H9 (cell line): Measurements from ENCODE around the gene GLS. TPM values are rescaled to one million over a fixed set of nuclear protein-coding genes. Genes with fewer than 3 reads are reported as not detected.

Source experiments
- DNase-seq: peaks from one replicate; pipeline ENCODE4 v3.0.0-alpha.2; 2017
- H2AFZ ChIP-seq: one replicate; pipeline ENCODE4 v1.6.1; 2013; ENCODE audit warnings: mild to moderate bottlenecking, low read length, control low read depth, moderate library complexity
- H2AK5ac ChIP-seq: 2 replicates; pipeline ENCODE4 v1.6.1; 2013; ENCODE audit warnings: low read length, control low read depth, mixed read lengths; ENCODE audit not compliant: insufficient read length
- H2BK120ac ChIP-seq: one replicate; pipeline ENCODE4 v1.6.1; 2013; ENCODE audit warnings: low read depth, mild to moderate bottlenecking, low read length, control low read depth, inconsistent platforms; ENCODE audit not compliant: poor library complexity, severe bottlenecking
- H2BK12ac ChIP-seq: 2 replicates; pipeline ENCODE4 v1.6.1; 2013; ENCODE audit warnings: low read length, control low read depth, mixed read lengths, low read depth; ENCODE audit not compliant: insufficient read length
- H2BK15ac ChIP-seq: 2 replicates; pipeline ENCODE4 v1.6.1; 2013; ENCODE audit warnings: low read depth, low read length, control low read depth
- H2BK20ac ChIP-seq: one replicate; pipeline ENCODE4 v1.6.1; 2013; ENCODE audit warnings: low read depth, mild to moderate bottlenecking, low read length, control low read depth, inconsistent platforms; ENCODE audit not compliant: poor library complexity, severe bottlenecking
- H2BK5ac ChIP-seq: 2 replicates; pipeline ENCODE4 v1.6.1; 2013; ENCODE audit warnings: low read length, control low read depth, mixed read lengths; ENCODE audit not compliant: insufficient read length
- H3K14ac ChIP-seq: 2 replicates; pipeline ENCODE4 v1.6.1; 2013; ENCODE audit warnings: low read length, control low read depth; ENCODE audit not compliant: insufficient read depth
- H3K18ac ChIP-seq: 2 replicates; pipeline ENCODE4 v1.6.1; 2013; ENCODE audit warnings: low read depth, mild to moderate bottlenecking, mixed read lengths, low read length, control low read depth; ENCODE audit not compliant: insufficient read length
- H3K23ac ChIP-seq: 2 replicates; pipeline ENCODE4 v1.6.1; 2013; ENCODE audit warnings: low read length, control low read depth, mixed read lengths, low read depth; ENCODE audit not compliant: insufficient read length
- H3K23me2 ChIP-seq: 2 replicates; pipeline ENCODE4 v1.6.1; 2013; ENCODE audit warnings: low read depth, mild to moderate bottlenecking, mixed read lengths, low read length, control low read depth; ENCODE audit not compliant: insufficient read length, poor library complexity, severe bottlenecking
- H3K27ac ChIP-seq: 2 replicates; pipeline ENCODE4 v1.5.1; 2013; ENCODE audit warnings: low read length, control low read depth, mixed read lengths, low read depth; ENCODE audit not compliant: insufficient read length
- H3K27me3 ChIP-seq: 2 replicates; pipeline ENCODE4 v1.6.1; 2013; ENCODE audit warnings: low read length, control low read depth, inconsistent platforms; ENCODE audit not compliant: insufficient read depth
- H3K4ac ChIP-seq: 2 replicates; pipeline ENCODE4 v1.6.1; 2013; ENCODE audit warnings: low read depth, mild to moderate bottlenecking, control low read depth, inconsistent platforms, low read length, moderate library complexity
- H3K4me1 ChIP-seq: 2 replicates; pipeline ENCODE4 v1.6.1; 2013; ENCODE audit warnings: low read length, control low read depth, inconsistent platforms; ENCODE audit not compliant: insufficient read depth
- H3K4me2 ChIP-seq: 2 replicates; pipeline ENCODE4 v1.6.1; 2013; ENCODE audit warnings: low read length, control low read depth, mixed read lengths; ENCODE audit not compliant: insufficient read length, insufficient read depth
- H3K56ac ChIP-seq: 2 replicates; pipeline ENCODE4 v1.6.1; 2013; ENCODE audit warnings: low read depth, mild to moderate bottlenecking, mixed read lengths, low read length, control low read depth; ENCODE audit not compliant: insufficient read length
- H3K79me1 ChIP-seq: 2 replicates; pipeline ENCODE4 v1.6.1; 2013; ENCODE audit warnings: low read depth, mild to moderate bottlenecking, moderate library complexity, low read length, control low read depth, inconsistent platforms; ENCODE audit not compliant: insufficient read depth, poor library complexity, severe bottlenecking
- H3K79me2 ChIP-seq: 2 replicates; pipeline ENCODE4 v1.6.1; 2013; ENCODE audit warnings: low read length, control low read depth, inconsistent platforms; ENCODE audit not compliant: insufficient read depth
- H3K9ac ChIP-seq: 2 replicates; pipeline ENCODE4 v1.6.1; 2013; ENCODE audit warnings: low read length, control low read depth, mixed read lengths; ENCODE audit not compliant: insufficient read length; ENCODE audit errors: extremely low read depth
- H3K9me3 ChIP-seq: one replicate; pipeline ENCODE4 v1.6.1; 2013; ENCODE audit warnings: low read depth, low read length, inconsistent platforms; ENCODE audit not compliant: control insufficient read depth
- H3T11ph ChIP-seq: one replicate; pipeline ENCODE4 v1.6.1; 2013; ENCODE audit warnings: mild to moderate bottlenecking, low read length, control low read depth, inconsistent platforms
- H4K20me1 ChIP-seq: one replicate; pipeline ENCODE4 v1.6.1; 2013; ENCODE audit not compliant: control insufficient read depth, insufficient read length, insufficient read depth
- H4K5ac ChIP-seq: 2 replicates; pipeline ENCODE4 v1.6.1; 2013; ENCODE audit warnings: low read depth, mild to moderate bottlenecking, mixed read lengths, low read length, control low read depth; ENCODE audit not compliant: insufficient read length
- H4K8ac ChIP-seq: replicated peaks from 2 replicates; pipeline ENCODE4 v1.6.1; 2013; ENCODE audit warnings: low read length, control low read depth, mixed read lengths, low read depth; ENCODE audit not compliant: insufficient read length
- H4K91ac ChIP-seq: 2 replicates; pipeline ENCODE4 v1.6.1; 2013; ENCODE audit warnings: low read depth, mild to moderate bottlenecking, moderate library complexity, mixed read lengths, low read length, control low read depth; ENCODE audit not compliant: insufficient read length
- H3K27ac Mint-ChIP-seq, 3 experiments: 2 replicates in 2 of 3; 3 replicates in 1 of 3; pipeline ENCODE4 v1.8.0; 2020 to 2021; ENCODE audit warnings: mixed read lengths in 3 of 3, mild to moderate bottlenecking in 1 of 3, moderate library complexity in 1 of 3
- H3K27me3 Mint-ChIP-seq: 2 replicates; pipeline ENCODE4 v1.8.0; 2021; ENCODE audit warnings: low read depth, mild to moderate bottlenecking, moderate library complexity, mixed read lengths
- H3K36me3 Mint-ChIP-seq, 3 experiments: 2 replicates in 2 of 3; 3 replicates in 1 of 3; pipeline ENCODE4 v1.8.0; 2020 to 2021; ENCODE audit warnings: low read depth in 3 of 3, mixed read lengths in 3 of 3; ENCODE audit not compliant: insufficient read depth in 1 of 3
- H3K4me1 Mint-ChIP-seq, 2 experiments: 2 replicates each; pipeline ENCODE4 v1.8.0; 2020; ENCODE audit warnings: mixed read lengths in 2 of 2
- H3K4me3 Mint-ChIP-seq, 2 experiments: 2 replicates in 1 of 2; 3 replicates in 1 of 2; pipeline ENCODE4 v1.8.0; 2020 to 2021; ENCODE audit warnings: mild to moderate bottlenecking in 2 of 2, mixed read lengths in 2 of 2, moderate library complexity in 1 of 2
- H3K9me3 Mint-ChIP-seq, 2 experiments: 2 replicates in 1 of 2; 3 replicates in 1 of 2; pipeline ENCODE4 v1.8.0; 2020; ENCODE audit warnings: mild to moderate bottlenecking in 2 of 2, mixed read lengths in 2 of 2, moderate library complexity in 1 of 2
- CTCF ChIP-seq: fragments of 200-600 bp; sonication (generic); conservative IDR thresholded peaks from 3 replicates; pipeline ENCODE4 v1.8.0; 2021; ENCODE audit warnings: antibody characterized with exemption, mild to moderate bottlenecking
- WGBS: extraction: QIAGEN DNeasy Blood & Tissue Kit; methylation state at CpG from one replicate; pipeline ENCODE4 v1.1.7; 2013; ENCODE audit warnings: missing lambda C conversion rate, low lambda C conversion rate, mixed read lengths; ENCODE audit not compliant: insufficient read length; ENCODE audit errors: extremely low coverage; 5-methylcytosine and 5-hydroxymethylcytosine counted together
- total RNA-seq: library from RNA; stranded (reverse); gene quantifications from 2 replicates; pipeline ENCODE4 v1.2.1, GENCODE V29; 2021

Gene GLS
- total RNA-seq, 1 experiment from 2014 or later: 69.3 TPM

DNA sequence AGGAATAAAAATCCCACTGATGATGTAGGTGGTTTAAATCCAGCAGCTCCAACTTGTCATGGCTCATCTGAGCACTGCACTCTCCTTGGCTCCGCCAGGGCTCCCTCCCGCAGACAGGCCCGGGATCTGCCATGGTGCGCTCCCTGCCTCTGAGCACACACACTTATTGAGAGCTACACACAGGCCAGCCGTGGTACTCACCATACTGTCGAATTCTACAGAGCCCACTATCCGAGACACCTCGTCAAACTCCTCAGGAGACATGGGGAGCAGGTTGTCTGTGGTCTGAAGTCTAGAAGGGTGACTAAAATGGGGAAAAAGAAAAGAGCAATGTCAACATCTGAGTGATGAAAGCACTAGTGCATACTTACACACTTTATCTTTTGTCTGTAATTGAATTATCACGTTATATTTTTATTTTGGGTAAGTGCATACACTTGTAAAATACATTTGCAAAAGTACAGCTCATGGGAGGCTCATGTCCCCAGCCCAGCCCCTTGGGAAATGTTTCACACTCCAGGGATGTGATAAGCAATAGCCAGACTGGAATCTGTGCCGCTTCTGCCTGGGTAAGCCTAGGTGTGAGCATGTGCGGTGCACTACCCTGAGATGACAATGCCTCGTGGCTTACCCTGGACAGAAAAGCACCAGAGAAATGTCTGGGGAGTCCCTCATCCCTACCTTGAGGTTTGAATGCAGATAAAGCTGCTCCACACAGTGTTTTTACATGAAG lies 94.2 kb downstream of the GLS start:
- Histone ChIP-seq H3K79me2 (no peaks in the 10 kb centered on the region), H4K20me1 (no peaks in the 10 kb centered on the region), H3K79me1 (no peaks in the 10 kb centered on the region), H3K27ac (no peak overlapping the region), H4K5ac (no peak overlapping the region), H3K4me1 (no peaks in the 10 kb centered on the region), H4K91ac (no peak overlapping the region), H3K9me3 (no peaks in the 10 kb centered on the region), H2BK20ac (no peak overlapping the region), H3K23ac (no peak overlapping the region), H3K56ac (no peak overlapping the region), H2BK12ac (no peak overlapping the region), H2BK120ac (no peak overlapping the region), H3K27me3 (no peaks in the 10 kb centered on the region), H3K18ac (no peak overlapping the region), H3K23me2 (peaks cover 3% of the 10 kb centered on the region), H2BK15ac (no peak overlapping the region), H3T11ph (no peak overlapping the region), H3K4ac (no peak overlapping the region), H3K9ac (no peak overlapping the region), H2BK5ac (no peak overlapping the region), H2AFZ (no peak overlapping the region), H3K14ac (no peak overlapping the region), H4K8ac (no peak overlapping the region), H3K4me2 (no peak overlapping the region), H2AK5ac (no peak overlapping the region)
- no peak for DNase-seq
- WGBS: no CpG with 5 or more reads among the region's 12 CpGs
- no peak overlapping the region for H3K4me3 Mint-ChIP-seq
- H3K27ac Mint-ChIP-seq: 0 out of 7 replicates have a peak overlapping the region, but pooled peaks of 1 of the 3 experiments have one; percentile 35
- no peaks in the 10 kb centered on the region for H3K4me1 Mint-ChIP-seq
- peaks cover 38 to 93% (median 90%) of the 10 kb centered on the region in 3 experiments; a peak in 6 of 7 replicates for H3K36me3 Mint-ChIP-seq
- H3K27me3 Mint-ChIP-seq: no peaks in the 10 kb centered on the region
- no peaks in the 10 kb centered on the region for H3K9me3 Mint-ChIP-seq
- TF ChIP-seq CTCF: no peak
